ENCODE results near the gene ANAPC7. TPM values are rescaled to one million over a fixed set of nuclear protein-coding genes. Genes with fewer than 3 reads are reported as not detected.
"Not testable (repeated sequence)": the region's sequence is repeated elsewhere in the genome, so short reads cannot be mapped to it uniquely, and the experiment has no call there.

The ANAPC7 gene
- total and polyA plus RNA-seq, 3 donors from 2014 or later, result 67.1 to 96.5 (median 94.4) TPM

GRCh38 chr12:110366321-110367142 is 37.0 kb downstream of the ANAPC7 start:
- 66% methylated on average over 11 to 13 of the region's 13 CpGs for WGBS, 2 donors
- Histone ChIP-seq H3K4me1 (peaks cover 9% of the 10 kb centered on the region), H3K4me3 (no peak overlapping the region), H3K9me3 (no peaks in the 10 kb centered on the region), H3K27me3 (no peaks in the 10 kb centered on the region), H3K27ac (peak overlapping the region; percentile 57 to 74), H3K36me3 (ENCODE audit: low read depth, missing control alignments) (no peaks in the 10 kb centered on the region)
- no peak for TF ChIP-seq CTCF (IDR thresholded peaks at IDR 0.05)
- TF ChIP-seq POLR2A (IDR thresholded peaks at IDR 0.05), result no peak
- DNase-seq, result no peak
- intact Hi-C loops (cut with DNase I; ENCODE audit: low total_unique reads), result no loop called here

- no peak for DNase-seq
- H3K27ac ChIP-seq, result peak overlapping the region in 1 of 2 donors; percentile 54
These were observed 37.8 kb downstream of the ANAPC7 start for GRCh38 chr12:110365489-110366320.

GRCh38 chr12:110361216-110361615 is 42.3 kb downstream of the ANAPC7 start:
- 93% methylated on average over 1 of the region's 1 CpG for WGBS, 2 donors

More at GRCh38 chr12:110365489-110366320, 37.8 kb downstream of the ANAPC7 start:
- Histone ChIP-seq H3K9me3 (no peaks in the 10 kb centered on the region), H3K4me1 (peaks cover 9% of the 10 kb centered on the region), H3K4me3 (no peak overlapping the region), H3K36me3 (ENCODE audit: low read depth, missing control alignments) (no peaks in the 10 kb centered on the region), H3K27me3 (no peaks in the 10 kb centered on the region)
- intact Hi-C loops (cut with DNase I; ENCODE audit: low total_unique reads), result no loop called here
- WGBS, 2 donors, result 61 to 75% methylated on average over 4 to 7 of the region's 7 CpGs
- TF ChIP-seq POLR2A (IDR thresholded peaks at IDR 0.05) (no peak), CTCF (IDR thresholded peaks at IDR 0.05) (no peak)

GRCh38 chr12:110358384-110359097 is 45.0 kb downstream of the ANAPC7 start:
- H3K36me3 ChIP-seq (ENCODE audit: low read depth, missing control alignments); H3K27ac ChIP-seq; H3K27me3 ChIP-seq; H3K9me3 ChIP-seq; H3K4me3 ChIP-seq; H3K4me1 ChIP-seq; DNase-seq; intact Hi-C loops (cut with DNase I; ENCODE audit: low total_unique reads): not testable (repeated sequence)
- TF ChIP-seq CTCF (IDR thresholded peaks at IDR 0.05), result peak in 2 of 3 experiments; percentile 17 to 25
- 89 to 92% methylated on average over 8 of the region's 8 CpGs for WGBS, 2 donors

More at GRCh38 chr12:110361216-110361615, 42.3 kb downstream of the ANAPC7 start:
- H3K9me3 ChIP-seq, result no peaks in the 10 kb centered on the region
- no peaks in the 10 kb centered on the region for H3K27me3 ChIP-seq
- intact Hi-C loops (cut with DNase I; ENCODE audit: low total_unique reads), result no loop called here
- H3K36me3 ChIP-seq (ENCODE audit: low read depth, missing control alignments), result no peaks in the 10 kb centered on the region
- DNase-seq, result no peak
- H3K27ac ChIP-seq, result no peak overlapping the region
- TF ChIP-seq POLR2A (IDR thresholded peaks at IDR 0.05), result no peak
- no peak for TF ChIP-seq CTCF (IDR thresholded peaks at IDR 0.05)
- no peak overlapping the region for H3K4me3 ChIP-seq
- no peaks in the 10 kb centered on the region for H3K4me1 ChIP-seq

All from testis (tissue), 3 donors.